GM21360 (cell line): ENCODE results near the gene F13A1.
A peak's percentile ranks its signal among the peaks of the same experiment; 100 is the strongest.

Experiments used
- ATAC-seq: cut with Tn5 transposase; IDR thresholded peaks from one replicate; pipeline ENCODE4 v1.9.1; 2021; ENCODE audit warnings: mild to moderate bottlenecking, moderate library complexity; ENCODE audit not compliant: unreplicated experiment

F13A1 gene

GRCh38 chr6:6319952-6320811 is at the start of gene F13A1:
Gene F13A1, minus strand, starts transcription at chr6:6320662. Its CDS starts 1,998 bp downstream, at chr6:6318664.
- ATAC-seq, result no peak

GRCh38 chr6:6368684-6369052 is 48.2 kb upstream of the F13A1 start:
- ATAC-seq, result no peak

GRCh38 chr6:6368040-6368683 is 47.7 kb upstream of the F13A1 start:
- ATAC-seq, result no peak

DNA sequence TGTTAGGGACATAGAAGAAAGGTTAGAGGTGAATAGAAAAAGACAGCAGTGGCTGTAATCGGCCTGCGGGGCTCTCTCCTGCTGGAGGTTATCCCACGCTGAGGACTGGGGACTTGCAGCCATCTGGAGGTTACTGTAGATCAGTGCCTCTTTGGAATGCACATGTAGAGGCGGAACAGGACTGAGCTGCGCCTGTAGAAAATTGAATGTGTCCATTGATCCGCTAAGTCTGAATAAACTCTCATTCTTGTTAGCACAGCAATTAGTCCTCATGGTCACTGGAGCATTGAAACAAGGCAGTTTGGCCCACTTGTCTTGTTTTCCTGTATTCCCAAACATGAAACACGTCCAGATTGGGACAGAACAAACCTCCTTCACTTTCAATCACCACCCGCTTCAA is 46.3 kb upstream of the F13A1 start:
- no peak for ATAC-seq

GRCh38 chr6:6365242-6365641 is 44.8 kb upstream of the F13A1 start:
- ATAC-seq, result no peak

DNA sequence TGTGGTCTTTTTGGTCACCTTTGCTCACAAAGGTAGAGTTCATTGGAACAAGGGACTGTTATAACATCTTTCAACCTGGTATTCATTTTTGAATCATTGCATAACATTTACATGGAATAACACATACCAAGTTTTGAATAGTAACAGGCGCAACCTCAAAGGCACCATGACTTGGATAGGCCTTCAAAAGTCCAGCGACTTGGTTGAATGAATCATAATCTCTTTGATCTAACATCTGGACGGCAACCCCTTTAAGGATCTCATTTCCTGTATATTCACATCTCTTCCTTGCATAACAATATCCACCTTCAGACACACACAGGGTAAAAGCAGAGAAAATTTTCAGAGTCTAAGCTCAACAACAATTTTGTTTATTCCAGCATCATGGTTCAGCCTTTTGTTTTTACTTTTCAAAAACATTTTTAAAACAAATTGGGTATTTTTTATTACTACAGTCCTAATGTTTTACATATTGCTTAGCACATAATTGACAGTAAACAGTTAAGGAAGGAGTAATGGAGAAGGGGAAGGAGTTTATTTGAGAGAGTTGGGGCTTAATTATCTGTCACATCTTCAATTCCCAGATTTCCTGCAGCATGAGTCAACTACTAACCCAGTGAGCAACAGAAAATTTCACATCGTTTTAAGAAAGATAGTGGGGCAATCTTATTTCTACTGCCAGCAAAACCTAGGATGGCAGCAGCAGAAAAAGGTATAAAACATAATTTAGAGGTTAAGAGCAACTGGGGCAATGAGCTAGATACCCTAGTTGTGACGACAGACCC is 41.8 kb upstream of the F13A1 start:
- no peak for ATAC-seq

- no peak for ATAC-seq
Measured at GRCh38 chr6:6357530-6357929, 37.1 kb upstream of the F13A1 start.

- ATAC-seq, result no peak
Measured at GRCh38 chr6:6357032-6357431, 36.6 kb upstream of the F13A1 start.

DNA sequence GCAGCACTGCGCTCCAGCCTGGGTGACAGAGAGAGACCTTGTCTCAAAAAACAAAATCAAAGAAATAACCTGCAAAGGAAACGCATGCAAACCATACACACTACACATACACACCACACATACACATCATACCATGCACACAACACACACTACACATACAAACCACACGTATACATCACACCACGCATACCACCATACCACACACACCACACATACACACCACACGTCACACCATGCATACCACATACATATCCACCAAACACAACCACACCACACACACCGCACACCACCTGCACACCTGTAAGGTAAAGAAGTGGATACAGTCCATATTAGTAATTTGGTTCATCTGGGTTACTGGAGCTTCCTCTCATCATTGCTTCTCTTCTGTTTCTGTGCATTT is 32.3 kb upstream of the F13A1 start:
- ATAC-seq, result no peak

DNA sequence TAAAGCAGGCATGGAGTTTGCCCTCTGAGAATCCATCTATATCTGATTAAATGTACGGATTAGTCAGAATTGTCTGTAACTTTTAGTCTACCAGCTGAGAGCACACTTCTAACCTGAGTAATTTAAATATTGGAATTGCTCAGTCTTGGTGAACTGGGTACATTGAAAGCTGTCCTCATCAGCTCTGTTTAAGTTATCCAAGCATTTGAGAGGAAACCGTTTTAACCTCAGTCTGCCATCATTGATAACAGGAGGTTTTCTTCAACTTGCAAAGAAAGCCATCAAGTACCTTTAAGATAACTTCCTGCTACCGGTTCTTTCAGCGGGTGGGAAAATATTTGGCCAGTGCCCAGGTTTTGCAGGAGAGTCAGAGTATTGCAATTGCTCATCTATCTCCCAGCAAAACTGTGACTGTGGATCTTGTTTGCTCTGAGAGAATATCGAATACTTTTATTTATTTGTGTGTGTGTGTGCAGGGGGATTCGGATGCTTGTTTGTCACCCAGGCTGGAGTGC is 31.1 kb upstream of the F13A1 start:
- ATAC-seq, result no peak

DNA sequence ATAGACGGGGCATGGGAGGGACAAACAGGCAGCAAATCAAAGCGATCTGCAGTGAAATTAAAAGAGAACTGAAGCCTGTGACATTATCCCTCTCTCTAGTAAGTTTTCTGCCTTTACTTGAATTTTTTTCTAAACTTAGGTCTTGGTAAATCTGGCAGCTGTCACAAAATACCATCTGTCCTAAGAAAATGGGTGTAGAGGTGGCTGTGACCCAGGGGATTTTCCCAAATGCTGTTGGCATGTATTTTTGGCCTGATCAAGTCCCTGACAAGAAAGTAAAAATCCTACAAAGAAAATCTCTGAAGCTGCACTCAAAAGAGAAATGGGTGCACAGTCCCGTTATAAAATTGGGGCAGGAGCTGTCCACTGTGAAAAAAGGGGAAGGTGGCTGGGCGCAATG is 30.2 kb upstream of the F13A1 start:
- ATAC-seq, result no peak

GRCh38 chr6:6348256-6348655 is 27.8 kb upstream of the F13A1 start:
- ATAC-seq, result no peak

- no peak for ATAC-seq
Measured at GRCh38 chr6:6346427-6347023, 26.1 kb upstream of the F13A1 start.

GRCh38 chr6:6333501-6333900 is 13.0 kb upstream of the F13A1 start:
- no peak for ATAC-seq

GRCh38 chr6:6332811-6333244 is 12.4 kb upstream of the F13A1 start:
- ATAC-seq, result peak; percentile 36

GRCh38 chr6:6331946-6332601 is 11.6 kb upstream of the F13A1 start:
- peak; percentile 52 for ATAC-seq

- ATAC-seq, result peak; percentile 77
Measured at GRCh38 chr6:6331393-6331792, 10.9 kb upstream of the F13A1 start.

- ATAC-seq, result no peak
Measured at GRCh38 chr6:6330407-6330806, 9.9 kb upstream of the F13A1 start.

- ATAC-seq, result no peak
Measured at GRCh38 chr6:6328451-6328850, 8.0 kb upstream of the F13A1 start.

DNA sequence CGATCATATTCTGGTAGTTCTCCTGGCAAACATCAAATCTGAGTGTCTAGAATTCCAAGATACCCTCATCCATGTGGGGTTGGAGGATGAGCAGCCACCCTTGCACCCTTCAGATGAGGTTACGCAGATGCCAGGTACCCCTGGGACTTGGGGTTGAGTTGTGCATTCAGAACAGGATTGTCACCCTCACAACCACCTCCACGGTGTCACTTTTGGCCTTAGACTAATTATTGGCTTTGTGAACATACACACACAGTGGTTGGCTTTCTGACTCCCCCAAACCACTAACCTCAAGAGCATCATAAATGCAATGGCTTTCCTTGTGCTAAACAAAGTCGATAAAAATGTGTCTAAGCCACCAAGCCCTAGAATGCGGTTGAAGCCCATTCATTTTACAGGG is 2.9 kb upstream of the F13A1 start:
- ATAC-seq, result no peak
